Measurements from ENCODE around the gene TTK.

TTK gene

GRCh38 chr6:80004173-80005072 is at the start of gene TTK:
Gene TTK, plus strand, starts transcription at chr6:80004649. Its CDS starts 1,195 bp downstream, at chr6:80005844.
- peak; percentile 87 for DNase-seq (ENCODE audit: low read depth)

DNA sequence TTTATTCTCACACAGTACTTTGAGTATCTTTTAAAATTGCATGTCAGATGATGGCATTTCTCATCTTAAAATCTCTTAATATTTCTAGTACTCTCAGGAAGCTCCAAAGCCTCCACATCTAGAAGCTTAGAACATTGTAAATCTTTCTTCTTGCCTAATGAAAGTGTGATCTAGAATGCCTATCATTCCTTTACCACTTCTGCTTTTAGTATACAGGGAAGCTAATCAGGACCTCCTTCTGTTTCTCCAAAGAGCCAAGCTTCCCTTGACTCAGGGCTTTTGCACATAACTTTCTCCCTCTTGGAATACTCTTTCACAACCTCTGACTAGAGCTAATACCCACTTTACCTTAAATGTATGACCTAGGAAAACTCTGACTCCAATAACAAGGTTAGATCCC is 49.6 kb upstream of the TTK start:
- no peak for DNase-seq (ENCODE audit: low read depth)

DNA sequence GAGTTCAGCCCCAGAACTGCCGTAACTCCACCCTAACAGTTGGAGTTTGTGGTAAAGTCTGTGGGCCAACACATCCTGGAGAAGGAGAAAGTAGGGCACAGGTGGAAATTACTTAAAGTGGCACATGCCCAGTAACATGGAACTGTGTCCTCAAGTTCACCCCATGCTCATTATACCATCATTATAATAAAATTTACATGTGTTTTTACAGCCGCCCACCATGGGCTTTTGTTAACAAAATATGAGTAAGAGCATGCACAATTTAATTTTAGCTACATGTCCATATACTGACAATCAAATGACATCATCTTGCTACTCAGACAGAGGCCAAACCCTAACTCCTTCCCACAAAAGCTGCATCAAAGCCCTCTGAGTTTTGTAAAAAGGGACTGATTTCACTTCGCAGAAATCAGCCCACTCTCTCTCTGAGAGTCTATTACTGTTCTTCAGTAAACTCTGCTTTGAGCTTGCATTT is 39.8 kb upstream of the TTK start:
- DNase-seq (ENCODE audit: low read depth), result no peak

- DNase-seq (ENCODE audit: low read depth), result no peak
These were observed 37.3 kb upstream of the TTK start for GRCh38 chr6:79967178-79967577.

GRCh38 chr6:79969784-79970183 is 34.7 kb upstream of the TTK start:
- no peak for DNase-seq (ENCODE audit: low read depth)

DNA sequence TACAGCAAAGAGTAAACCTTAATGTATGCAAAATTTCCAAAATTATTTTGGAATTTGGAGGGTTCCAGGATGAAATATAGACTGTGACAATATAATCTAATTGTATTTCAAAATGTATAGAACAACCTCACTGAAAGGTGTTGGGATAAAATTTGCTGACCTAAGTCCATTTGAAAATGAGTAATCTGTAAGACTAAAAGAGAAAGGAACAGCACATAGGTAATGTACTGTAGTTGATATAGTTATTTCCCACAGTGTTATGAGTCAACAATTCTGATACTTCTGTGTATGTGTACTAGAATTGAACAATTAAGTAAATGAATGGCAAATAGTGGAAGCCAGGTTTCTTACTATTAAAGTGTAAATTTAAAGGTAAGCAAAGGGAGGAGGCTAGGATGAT is 33.3 kb upstream of the TTK start:
- no peak for DNase-seq (ENCODE audit: low read depth)

GRCh38 chr6:79981652-79982051 is 22.8 kb upstream of the TTK start:
- no peak for DNase-seq (ENCODE audit: low read depth)

GRCh38 chr6:79984261-79984660 is 20.2 kb upstream of the TTK start:
- DNase-seq (ENCODE audit: low read depth), result no peak

DNA sequence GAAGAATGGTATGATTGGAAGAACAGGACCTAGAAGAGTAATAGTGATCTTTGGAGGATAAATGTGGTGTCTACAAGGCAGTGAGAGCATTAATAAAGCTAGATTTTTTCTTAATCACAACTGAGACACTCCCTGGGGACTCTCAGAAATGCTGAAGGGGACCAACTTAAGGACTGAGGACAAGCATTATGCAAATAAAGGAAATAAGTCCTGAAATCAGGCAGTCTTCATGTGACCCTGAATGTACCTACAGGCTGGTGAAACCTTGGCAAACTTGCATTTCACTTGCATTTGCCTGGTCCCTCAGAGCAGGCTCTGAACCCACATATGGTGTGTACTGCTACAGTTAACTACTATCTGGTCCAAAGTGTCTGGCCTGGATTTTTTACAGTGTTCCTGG is 19.3 kb upstream of the TTK start:
- no peak for DNase-seq (ENCODE audit: low read depth)

DNA sequence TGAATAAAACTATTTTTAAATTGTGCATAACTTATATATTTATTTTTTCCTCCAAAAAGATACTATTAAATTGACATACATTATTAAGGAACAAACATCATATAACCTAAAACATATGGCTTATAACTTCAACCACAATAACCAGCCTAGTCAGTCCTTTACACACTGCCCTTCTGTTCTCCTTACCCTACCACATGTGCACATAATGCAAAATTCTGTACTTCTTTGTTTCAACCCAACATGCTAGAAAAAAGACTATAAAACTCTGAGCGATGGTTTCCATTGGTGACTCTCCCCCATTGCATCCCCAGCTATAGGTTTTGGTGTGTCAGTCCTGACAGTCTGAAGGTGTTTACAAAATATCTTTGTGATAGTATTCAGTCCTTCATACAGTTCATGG is 14.8 kb upstream of the TTK start:
- DNase-seq (ENCODE audit: low read depth), result no peak

DNA sequence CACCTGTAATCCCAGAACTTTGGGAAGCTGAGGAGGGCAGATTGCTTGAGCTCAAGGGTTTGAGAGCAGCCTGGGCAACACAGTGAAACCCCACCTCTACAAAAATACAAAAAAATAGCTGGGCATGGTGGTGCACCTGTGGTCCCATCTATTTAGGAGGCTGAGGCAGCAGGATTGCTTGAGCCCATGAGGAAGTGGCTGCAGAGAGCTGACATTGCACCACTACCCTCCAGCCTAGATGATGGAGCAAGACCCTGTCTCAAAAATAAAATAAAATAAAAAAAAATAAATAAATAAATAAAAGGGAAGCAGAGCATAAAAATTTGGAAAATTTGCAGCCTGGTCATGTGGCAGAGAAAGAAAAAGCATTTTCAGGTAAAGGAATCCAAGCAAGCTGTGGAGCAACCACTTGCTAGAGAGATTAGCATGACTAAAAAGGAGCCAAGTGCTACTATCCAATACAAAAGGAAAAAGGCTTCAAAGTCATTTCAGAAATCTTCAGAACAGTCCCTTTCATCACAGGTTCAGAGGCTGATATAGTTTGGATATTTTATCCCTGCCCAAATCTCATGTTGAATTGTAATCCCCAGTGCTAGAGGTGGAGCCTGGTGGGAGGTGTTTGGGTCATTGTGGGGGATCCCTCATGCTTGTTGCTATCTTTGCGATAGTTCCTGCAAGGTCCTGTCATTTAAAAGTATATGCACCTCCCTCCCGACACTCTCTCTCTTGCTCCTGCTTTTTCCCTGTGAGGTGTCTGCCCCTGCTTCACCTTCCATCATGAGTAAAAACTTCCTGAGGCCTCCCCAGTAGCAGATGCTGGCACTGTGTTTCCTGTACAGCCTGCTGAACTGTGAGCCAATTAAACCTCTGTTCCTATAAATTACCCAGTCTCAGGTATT is 11.2 kb upstream of the TTK start:
- DNase-seq (ENCODE audit: low read depth), result no peak

- no peak for DNase-seq (ENCODE audit: low read depth)
These were observed 10.5 kb upstream of the TTK start for GRCh38 chr6:79993911-79994309.

GRCh38 chr6:79997728-79998127 is 6.7 kb upstream of the TTK start:
- no peak for DNase-seq (ENCODE audit: low read depth)

DNA sequence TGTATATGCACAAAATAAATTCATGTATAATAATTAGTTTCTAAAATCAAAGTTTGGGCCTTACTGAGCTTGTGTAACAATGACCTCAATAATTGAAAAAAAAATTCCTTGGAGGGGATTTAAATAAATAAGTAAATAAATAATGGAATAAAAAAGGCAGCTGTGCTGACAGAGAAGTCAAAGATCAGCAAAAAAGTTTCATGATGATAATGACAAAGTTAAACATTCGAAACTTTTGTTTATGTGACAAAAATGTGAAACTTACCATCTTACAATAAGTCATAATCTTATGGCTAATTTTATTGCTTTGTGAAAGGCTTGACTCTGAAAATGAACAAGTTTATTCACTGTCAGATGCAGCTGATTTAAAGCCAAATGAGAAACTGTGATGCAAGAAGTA is 3.1 kb upstream of the TTK start:
- no peak for DNase-seq (ENCODE audit: low read depth)

- no peak for DNase-seq (ENCODE audit: low read depth)
These were observed 650 bp upstream of the TTK start for GRCh38 chr6:80003826-80004172.

DNA sequence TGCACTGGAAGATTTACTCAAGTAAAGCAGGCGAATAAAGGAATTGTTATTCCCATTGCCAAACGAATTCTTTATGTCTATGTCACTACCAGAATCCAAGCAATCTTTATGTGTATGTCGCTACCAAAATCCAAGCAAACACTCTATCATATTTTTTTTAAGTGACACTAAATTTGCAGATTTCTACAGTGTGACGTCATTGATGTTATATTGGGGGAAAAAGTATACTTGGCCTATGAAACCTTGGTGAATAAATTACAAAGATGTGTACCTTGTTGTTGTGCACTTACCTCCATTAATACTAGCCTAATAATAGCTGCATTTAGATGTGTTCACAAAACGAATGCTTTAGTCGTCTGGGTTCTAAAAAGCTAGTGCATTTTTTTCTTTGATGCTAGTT is 957 bp downstream of the TTK start:
- no peak for DNase-seq (ENCODE audit: low read depth)

- DNase-seq (ENCODE audit: low read depth), result no peak
These were observed 2.1 kb downstream of the TTK start for GRCh38 chr6:80006541-80006940.

- DNase-seq (ENCODE audit: low read depth), result no peak
These were observed 5.1 kb downstream of the TTK start for GRCh38 chr6:80009531-80009930.

- no peak for DNase-seq (ENCODE audit: low read depth)
These were observed 5.8 kb downstream of the TTK start for GRCh38 chr6:80010288-80010687.

DNA sequence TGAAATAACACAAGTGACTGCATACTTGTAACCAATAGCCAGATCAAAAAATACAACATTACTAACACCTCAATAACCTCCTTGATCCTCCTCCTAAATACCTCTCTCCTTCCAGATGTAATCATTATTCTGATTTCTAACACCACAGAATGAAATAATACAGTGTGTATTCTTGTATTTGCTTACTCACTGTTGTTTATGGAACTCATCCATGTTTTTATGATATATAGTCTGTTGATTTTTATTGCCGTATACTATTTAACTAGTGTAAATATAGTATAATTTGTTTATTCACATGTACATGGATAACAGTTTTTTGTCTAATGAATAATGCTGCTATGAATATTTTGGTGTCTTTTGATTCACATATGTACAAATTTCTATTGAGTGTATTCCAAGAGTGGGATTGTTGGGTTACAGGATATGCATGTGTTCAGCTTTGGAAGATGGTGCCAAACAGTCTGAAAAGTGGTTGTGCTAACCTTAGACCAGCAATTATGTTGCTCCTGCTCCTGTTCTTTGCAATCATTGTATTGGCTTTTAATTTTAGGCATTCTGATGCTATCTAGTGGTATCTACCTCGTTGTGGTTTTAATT is 11.5 kb downstream of the TTK start:
- no peak for DNase-seq (ENCODE audit: low read depth)

- no peak for DNase-seq (ENCODE audit: low read depth)
These were observed 16.1 kb downstream of the TTK start for GRCh38 chr6:80020381-80021120.

GRCh38 chr6:80021131-80021530 is 16.7 kb downstream of the TTK start:
- DNase-seq (ENCODE audit: low read depth), result no peak

Data from activated T-cell treated with anti-CD3 and anti-CD28 coated beads for 24 hours (primary cell).